NCI-H146 (cell line): Measurements from ENCODE around the gene GPR37L1.
"Not testable (repeated sequence)": the region's sequence is repeated elsewhere in the genome, so short reads cannot be mapped to it uniquely, and the experiment has no call there.

Source experiments
- DNase-seq: peaks from one replicate; lab custom pipeline; 2025; lab: John Stamatoyannopoulos, UW

The GPR37L1 gene

DNA sequence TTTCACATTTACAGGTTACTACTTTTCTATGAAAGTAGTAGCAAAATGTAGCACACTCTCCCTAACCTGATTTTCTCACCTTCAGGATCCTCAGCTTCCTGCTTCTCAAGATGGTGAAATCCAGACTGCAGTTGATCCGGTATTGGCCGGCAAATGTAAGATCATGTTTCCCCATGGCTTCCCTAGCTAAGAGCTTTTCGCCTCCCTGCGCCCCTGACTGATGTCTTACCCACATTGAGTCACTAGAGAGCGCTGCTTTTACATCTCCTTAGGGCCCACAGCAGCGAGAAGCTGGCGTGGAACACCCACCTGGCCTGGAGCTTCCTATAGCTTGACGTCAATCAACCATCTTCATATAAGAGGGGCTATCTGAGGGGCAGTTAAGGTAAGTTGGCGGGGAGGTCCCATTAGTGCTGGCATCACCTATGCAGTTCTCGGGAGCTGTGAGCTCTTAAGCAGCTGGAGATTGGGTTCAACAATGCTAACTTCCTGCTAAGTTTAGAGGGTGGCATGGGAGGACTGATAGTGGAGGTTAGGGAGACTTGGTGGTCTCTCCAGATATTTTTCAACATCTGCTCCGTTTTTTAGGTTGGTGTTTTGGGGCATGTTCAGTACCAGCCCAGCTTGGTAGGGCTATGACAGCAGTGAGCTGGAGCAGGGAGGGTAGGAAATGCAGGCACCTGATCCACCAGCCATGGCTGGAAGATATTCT is 32.2 kb downstream of the GPR37L1 start:
- DNase-seq = peak; percentile 62

DNA sequence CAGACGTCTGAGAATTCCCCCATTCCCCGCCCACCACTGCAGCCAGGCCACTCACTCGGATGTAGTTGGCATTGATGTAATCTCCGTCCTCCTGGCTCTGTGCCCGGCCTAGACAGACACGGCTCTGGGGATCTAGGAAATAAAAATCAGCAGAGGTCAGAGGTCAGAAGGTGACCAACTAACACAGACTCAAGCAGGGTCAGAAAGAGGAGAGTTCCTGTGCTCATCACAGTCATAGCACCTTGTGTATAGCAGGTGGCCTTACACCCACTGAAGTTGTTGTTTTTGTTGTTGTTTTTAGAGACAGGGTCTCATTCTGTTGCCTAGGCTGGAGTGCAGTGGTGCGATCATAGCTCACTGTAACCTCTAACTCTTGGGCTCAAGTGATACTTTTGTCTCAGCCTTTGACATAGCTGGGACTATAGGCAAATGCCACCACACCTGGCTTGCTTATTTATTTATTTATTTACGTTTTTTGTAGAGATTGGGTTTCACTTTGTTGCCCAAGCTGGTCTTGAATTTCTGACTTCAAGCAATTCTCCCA is 32.8 kb downstream of the GPR37L1 start:
- DNase-seq = no peak

DNA sequence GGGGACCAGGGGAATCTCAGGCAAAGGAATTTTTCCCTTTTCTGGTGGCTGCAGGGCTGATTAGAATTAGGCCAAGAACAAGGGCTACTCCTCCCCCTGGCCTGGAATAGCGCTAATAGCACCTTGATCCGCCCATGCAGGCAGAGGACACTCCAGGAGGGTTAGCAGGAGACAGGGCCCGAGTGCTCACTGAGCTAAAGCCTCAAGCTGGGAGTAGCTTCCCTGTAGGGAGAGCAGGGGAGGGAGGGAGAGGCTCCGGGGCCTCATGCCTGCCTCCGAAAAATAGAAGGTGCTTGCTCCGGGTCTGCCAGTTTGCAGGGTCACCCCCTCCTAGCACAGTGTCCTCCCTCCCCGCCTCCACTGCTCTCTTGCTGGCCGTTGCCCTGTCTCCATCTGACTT is 33.9 kb downstream of the GPR37L1 start:
- DNase-seq = no peak

DNA sequence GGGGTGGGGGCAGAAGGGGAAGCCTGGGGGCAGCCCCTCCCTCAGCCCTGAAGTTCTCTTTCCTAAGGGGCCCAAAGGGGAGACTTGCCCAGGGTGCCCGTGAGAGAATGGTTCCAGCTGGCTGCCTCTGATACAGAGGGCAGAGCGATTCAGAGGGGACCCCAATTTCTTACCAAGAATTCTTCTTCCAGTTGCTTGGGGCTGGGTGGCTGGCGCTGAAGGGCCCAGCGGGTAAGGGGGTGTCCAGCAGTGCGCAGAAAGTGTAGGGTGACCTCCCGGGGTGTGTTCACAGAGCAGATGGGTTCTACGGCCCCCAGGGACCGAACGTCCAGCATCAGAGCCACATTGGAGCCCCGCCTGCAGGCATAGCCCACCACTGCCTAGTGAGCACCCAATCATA is 35.2 kb downstream of the GPR37L1 start:
- DNase-seq = no peak

DNA sequence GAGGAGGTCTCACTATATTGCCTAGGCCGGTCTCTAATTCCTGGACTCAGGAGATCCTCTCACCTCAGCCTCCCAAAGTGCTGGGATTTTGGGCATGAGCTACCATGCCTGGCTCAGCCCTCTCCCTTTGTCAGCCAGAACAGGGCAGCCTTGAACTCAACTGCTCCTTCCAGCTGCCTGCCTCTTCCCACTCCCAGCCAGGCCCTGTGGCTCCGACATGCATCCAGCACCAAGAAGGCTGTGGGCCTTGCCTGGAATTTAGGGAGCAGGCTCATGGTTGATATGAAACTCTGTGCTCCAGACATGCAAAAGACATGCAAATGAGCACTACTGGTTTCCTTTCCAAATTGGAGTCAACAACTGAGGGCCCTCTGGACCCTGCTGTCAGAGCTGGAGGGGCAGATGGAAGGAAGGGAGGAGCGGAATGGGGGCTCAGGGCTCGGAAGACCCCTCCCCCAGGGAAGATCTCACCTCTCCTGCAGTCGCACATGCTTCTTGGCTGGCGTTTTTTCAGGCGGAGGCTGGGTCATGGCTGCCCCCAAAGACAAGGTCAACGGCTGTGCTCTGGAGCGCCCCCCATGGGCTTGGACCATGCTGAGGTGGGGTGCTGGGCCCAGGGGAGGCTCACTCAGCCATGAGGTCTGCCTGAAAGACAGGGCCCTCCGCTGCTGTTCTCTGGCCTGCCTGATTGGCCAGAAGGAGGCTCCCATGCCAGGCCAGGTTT is 36.3 kb downstream of the GPR37L1 start:
- no peak for DNase-seq

DNA sequence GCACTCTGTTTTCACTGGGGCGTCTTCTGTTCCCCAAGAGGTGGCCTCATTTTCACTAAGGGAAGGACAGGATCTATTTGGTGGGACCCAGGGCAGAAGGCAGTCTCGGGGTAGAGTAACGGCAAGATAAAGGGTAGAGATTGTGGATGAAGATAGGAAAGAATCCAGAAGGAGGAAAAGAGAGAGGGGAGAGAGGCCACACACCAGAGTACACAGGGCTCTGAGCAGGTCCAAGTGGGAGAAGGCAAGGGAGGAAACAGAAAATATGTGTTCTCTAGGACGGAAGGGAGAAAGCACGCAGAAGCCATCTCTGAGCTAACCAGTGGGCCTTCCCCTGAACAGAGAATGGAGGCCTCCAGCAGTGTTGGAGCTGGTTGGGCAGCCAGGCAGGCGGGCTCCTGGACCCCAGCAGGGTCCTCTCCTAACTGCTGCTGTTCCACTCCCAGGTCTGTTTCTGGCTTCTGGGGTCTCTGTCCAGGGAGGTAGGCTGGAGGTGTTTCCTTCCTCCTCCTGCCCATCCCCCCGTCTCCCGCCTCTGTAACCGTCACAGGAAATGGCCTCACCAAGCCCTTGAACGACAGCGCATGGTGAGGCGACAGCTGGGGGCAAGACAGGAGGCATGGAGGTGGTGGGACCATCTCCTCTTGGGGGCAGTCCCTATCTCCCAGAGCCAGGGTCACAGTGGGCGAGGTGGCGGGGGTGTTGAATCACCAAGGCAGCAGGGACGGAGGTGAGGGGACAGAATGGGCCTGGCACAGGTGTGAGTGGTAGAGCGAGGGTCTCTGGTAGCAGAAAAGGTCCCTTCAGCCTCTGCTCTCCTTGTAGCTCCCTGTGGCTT is 37.0 kb downstream of the GPR37L1 start:
- DNase-seq = no peak

DNA sequence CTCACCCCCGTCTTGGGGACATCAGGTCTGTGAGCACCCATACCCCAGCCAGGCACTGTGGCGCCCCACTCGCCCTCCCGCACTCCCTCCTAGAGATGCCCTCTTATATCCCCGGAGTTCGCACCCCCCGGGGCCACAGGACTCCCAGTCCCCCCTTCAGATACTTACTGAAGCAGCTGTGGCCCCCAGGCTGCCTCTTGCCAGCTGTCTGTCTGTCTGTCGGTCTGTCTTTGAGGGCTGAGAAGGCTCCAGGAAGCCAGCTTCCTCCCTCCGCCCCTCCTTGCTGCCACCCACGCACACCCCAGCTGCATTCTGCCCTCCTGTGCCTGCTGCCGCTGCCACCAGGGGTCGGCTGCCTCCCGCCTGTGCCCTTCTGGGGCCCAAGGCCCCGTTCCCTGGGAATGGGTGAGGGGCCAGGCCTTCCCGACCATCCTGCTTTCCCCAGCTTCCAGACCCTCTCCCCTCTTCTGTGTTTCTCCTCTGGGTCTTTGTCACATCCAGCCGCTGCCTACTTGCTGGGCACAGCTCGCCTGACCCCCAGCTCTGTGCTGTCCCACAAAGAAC is 37.7 kb downstream of the GPR37L1 start, which contains the start of gene PTPN7:
TSS of gene PTPN7 (minus strand) at position 226 of the 564 bp plus-strand sequence. CDS start 1,200 bp downstream, outside the sequence.
- no peak for DNase-seq

DNA sequence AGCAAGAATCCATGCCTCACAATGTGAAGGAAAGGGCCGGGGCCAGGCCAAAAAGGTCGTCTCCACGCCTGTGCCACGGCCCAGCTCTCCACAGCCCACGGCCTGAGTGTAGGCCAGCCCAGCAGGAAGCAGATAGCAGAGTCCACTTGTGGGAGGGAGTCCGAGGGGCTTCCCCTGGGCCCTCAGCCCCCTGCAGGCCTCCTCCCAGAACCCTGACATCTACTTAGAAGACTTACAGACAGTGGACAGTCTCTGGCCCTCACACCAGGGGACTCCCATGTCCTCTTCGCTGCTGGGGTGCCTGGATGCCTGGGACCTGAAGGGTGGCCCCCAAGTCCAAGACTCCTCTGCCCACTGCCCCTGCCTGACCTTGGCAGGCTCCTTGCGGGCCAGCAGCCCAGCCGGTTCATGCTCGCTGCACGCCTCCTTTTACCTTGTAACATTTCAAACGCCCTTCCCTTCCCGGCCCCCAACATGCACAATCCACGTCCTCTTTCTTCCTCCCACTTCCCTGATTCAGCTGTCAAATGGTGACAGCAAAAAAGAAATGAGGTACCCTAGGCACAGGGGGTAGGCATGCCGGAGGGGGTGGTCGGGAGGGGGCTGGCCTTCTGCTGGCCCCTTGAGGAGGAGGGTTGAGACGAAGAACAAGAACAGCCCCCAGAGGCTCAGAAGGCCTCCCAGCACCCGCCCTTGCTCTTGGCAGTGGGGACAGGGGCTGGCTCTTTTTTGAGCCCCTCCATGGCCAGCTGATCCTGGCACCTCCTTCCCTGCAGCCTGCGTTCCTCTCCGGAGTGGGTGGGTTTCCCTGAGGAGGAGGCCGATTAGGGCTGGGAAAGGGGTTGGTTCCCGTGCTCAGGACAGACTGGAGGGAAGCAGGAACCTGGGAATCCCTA is 38.7 kb downstream of the GPR37L1 start:
- no peak for DNase-seq

DNA sequence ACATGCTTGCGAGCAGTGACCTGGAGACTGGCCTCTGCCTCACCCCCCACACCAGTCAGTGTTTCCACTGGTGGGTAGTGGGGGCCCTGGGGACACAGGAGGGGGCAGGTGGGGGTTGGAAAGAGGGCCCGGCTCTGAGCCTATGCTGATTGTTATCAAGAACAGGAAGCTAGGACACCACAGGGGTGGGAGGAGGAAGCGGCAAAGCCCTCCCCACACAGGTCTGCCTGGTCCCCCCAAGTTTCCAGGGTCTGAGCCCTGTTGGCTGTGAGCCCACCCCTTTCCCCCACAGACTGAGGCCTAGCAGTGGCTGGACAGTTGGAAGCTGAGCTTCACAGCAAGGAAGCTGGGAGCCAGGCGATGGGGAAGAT is 39.3 kb downstream of the GPR37L1 start:
- no peak for DNase-seq

DNA sequence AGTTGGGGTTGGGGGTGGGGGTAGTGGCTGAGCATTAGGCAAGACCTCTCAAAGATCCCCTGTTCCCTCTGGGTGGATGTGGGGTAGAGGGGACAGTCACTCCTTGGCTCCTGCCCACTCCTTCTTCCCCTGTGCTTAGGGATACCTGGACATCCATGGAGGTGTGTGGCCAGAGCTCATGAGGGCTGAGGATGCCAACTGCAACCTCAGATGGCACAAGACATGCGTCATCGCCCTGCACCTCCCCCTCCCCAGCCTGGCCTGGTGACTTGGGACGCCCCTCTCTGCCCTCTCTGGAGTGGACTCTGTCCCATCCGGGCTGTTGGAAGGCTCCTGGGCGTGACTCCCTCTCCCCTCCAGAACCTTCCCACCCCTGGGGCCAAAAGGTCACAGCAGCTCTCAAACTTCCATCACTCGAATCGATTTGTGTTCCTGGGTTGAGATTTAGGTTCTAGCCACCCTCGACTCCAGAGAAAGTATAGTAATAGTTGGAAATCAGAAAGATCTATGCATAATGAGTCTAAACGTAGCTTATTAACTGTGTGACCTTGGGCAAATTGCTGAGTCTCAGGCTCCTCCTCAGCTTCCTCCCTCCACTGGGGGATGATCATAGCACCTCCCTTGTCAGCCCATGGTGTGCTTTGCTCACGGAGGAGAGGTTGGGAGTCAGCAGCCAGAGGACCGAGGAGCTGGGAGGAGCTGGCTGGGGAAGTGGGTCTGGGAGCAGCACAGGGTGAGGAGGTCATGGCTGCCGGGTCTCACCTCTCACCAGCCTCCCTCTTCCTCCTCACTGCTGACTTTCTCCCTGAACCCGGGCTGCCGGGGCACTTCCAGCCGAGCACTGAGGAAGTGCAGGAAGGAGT is 39.9 kb downstream of the GPR37L1 start:
- DNase-seq = no peak

DNA sequence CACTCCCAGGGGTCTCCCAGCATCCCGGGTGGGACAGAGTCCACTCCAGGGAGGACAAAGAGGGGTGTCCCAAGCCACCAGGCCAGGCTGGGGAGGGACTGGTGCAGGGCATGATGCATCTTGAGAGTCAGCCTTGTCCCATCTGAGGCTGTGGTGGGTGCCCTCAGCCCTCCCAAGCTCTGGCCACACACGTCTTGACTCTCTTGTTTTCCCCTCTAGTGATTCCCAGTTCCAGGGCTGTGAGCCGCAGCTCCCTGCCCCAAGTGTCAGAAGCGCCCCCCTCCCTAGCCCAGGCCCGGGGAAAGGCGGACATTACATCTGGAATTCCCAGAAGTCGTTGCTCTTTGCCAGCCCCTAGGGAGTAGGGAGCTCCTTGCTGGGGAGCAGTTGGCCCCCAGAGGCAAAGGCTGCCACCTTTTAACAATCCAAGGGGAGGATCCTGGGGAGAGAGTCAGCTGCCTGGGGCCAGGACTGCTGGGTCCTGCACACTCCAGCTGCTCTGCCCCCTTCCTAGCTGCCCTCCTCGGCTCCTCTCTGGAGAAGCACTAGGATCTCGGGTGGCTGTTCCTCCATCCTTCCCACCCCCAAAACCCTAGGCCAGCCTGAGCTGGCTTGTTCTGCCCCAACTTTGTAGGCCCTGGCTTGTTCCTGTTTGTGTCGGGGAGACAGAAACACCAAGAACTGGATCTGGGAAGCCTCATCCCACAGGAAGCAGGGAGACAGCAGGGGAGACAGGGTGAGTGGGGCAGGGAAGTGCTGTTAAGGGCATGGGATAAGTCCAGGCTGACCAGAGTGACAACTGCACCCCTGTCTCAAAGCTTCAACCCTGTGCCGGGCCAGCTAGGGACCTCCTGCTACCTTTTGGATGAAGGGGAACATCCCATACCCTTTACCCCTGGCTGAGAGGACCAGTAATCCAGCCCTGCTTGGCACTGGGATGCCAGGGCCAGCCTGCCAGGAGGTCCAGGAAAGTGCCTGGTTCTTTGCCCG is 40.9 kb downstream of the GPR37L1 start:
- DNase-seq = no peak

DNA sequence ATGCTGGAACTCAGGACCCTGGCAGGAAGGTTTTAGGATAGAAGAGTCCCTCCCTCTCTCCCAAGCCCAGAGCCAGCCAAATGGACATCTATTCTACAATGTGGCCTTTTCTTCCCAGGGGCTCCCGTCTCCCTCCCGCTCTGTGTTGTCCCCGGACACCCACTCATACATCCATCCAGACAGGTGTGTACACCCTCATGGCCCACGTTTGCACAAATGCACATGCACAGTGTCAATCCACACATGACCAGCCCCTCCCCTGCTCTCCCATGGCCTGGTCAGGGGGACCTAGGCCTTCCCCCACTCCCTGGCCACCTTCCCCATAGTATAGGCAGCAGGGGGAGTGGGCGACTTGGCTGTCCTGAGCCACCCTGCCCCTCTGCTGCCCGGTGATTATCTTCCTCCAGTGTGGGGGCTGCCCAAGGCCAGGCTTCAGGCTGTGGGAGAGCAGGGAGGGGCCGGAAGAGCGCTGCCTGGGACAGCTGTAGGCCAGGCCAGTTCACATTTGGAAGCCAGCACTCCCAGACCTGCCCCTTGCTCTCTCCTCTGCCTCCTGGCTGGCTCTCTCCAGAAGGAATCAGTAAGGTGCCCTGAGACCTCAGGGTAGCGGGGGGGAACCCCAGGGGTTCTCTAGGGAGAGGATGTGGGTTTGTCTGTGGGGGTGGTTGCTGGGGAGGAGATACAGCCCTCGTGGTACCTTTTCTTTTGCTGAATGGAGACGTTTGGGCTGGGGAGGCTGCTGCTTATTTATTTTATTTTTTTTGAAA is 41.7 kb downstream of the GPR37L1 start:
- no peak for DNase-seq

DNA sequence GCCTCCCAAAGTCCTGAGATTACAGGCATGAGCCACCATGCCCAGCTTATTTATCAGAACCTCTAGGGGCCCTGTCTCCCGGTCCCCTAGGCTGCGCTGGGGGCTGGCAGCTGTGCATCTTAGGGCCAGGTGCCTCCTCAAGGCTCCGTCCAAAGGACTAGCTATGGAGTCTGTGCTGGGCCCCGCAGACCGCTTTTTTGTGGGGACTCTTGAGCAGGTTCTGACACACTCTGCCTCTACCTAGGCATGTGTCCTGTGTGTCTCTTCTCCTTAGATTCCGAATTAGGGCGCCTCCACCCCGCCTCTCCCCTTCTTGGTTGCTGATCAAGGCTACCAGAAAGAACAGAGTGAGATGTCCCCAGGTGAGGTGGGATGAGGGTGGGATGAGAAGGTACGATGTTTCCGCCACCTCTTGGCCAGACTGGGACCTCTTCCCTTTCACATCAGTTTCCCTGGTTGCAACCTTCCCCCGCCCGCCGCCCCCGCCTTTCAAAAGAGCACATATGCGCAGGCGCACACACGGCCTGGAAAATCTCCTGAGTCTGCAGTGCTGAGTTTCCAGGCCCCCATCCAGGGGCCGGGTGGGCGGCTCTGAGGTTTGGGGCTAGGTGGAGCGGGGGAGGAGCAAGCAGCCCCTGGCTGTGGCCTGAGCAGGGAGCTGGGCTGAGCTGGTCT is 42.7 kb downstream of the GPR37L1 start:
- DNase-seq = no peak

DNA sequence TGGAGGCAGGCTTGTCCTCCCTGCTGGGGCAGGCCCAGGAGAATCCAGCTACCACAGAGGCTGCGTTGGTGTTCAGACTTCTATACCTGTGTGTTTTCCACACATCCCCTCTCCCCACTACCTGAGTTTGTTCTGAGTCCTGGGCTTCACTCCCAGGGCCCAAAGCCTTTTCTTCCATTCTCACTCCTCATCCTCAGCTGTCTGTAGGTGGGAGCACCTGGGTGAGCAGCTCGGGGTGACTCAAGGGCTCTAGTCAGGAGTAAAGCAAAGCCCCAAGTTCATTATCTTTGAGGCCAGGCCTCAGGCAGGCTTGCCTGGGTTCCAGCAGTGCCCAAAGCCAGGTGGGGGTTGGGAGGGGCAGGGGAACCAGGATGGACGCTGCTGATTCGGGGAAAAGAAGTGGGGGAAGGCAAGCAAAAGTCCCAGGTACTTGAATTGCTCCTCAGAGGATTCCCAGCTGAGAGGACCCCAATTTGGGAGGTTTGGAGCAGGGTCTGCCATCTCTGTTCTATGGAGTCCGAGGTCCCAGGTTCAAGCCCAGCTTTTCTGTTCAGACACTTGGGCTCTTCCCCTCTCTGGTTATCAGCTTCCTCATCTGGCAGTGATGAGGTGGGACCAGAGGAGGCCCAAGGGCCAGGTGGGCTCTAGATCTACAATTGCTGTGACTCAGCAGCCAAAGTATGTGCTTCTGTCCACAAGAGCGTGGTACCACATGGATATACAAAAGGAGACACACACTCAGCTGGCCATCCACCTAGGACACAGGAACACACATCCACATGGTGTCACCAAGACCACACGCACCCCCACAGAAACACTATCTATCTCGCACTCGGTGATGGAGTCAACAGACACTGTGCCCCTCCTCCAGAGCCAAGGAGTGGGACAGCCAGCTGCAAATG is 43.5 kb downstream of the GPR37L1 start:
- DNase-seq = no peak

DNA sequence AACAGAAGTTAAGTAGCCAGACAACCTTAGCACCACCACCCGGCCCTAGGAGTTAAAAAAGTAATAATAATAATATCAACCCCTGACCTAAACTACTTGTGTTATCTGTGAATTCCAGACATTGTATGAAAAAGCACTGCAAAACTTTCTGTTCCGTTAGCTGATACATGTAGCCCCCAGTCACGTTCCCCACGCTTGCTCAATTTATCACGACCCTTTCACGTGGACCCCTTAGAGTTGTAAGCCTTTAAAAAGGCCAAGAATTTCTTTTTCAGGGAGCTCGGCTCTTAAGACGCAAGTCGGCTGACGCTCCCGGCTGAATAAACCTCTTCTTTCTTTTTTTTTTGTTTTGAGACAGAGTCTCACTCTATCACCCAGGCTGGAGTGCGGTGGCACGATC is 44.3 kb downstream of the GPR37L1 start:
- DNase-seq = not testable (repeated sequence)

DNA sequence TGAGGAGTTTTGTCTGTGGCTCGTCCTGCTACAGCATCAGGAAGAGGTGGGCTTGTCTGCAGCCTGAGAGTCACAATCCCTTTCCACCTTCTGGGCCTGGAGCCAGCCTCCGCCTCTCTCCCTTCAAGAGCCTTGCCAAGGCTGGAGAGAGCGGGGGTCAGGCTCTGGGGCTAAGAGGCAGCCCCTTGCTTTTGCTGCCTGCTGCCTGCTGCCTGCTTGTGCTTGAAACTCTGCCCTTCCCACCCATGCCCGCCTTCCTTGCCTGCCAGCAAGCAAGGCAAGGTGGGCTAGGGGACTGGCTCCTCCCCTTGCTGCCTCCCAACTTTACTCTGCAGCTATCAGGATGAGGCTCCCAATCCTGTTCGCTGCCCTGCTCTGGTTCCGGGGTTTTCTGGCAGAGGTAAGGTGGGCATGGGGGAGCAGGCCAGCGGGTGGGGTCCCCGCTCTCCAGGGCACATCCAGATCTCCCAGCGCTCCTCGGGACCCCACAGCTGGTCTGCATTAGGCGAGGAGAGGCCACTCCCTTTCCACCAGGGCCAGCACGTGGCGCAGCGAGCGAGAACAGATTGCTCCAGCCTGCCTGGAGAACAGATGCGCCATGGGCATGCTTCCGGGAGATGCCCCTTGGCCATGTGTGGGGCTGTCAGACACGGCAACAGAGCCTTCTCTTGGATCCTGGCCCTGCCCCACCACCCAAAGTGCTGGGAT is 45.1 kb downstream of the GPR37L1 start:
- DNase-seq = no peak
